Measurements from ENCODE around the gene CTNNA1.

The CTNNA1 gene

GRCh38 chr5:138824516-138824915 is 71.3 kb downstream of the CTNNA1 start:
- no peaks in the 10 kb centered on the region for H4K20me1 ChIP-seq (ENCODE audit: control insufficient read depth, insufficient read depth, low read depth, low read length)
- no peak overlapping the region for H3K4me2 ChIP-seq (ENCODE audit: low read length)
- no peak overlapping the region for H3K27ac ChIP-seq (ENCODE audit: low read depth, low read length)
- H3K79me2 ChIP-seq (ENCODE audit: control insufficient read depth, low read length), result no peaks in the 10 kb centered on the region
- H3F3A ChIP-seq (ENCODE audit: control insufficient read depth, insufficient read depth), result peaks cover 6% of the 10 kb centered on the region; the same call in 1 of the 2 replicates
- H3K27me3 ChIP-seq (ENCODE audit: control insufficient read depth, low read length), result no peaks in the 10 kb centered on the region
- no peaks in the 10 kb centered on the region for H3K9me2 ChIP-seq (replicated peaks; ENCODE audit: control insufficient read depth, low read length)
- TF ChIP-seq EZH2phosphoT487 (IDR thresholded peaks at IDR 0.05; ENCODE audit: borderline replicate concordance, low read length), result no peak
- TF ChIP-seq CTCF (IDR thresholded peaks at IDR 0.05; ENCODE audit: low read depth, low read length, poor library complexity, severe bottlenecking), result no peak
- no peaks in the 10 kb centered on the region for H3K9me3 ChIP-seq (ENCODE audit: control insufficient read depth, insufficient read depth, low read length)
- no peak overlapping the region for H3K4me3 ChIP-seq (ENCODE audit: low read length)
- H3K4me1 ChIP-seq (ENCODE audit: control insufficient read depth, low read length), result no peaks in the 10 kb centered on the region
- H3K36me3 ChIP-seq (ENCODE audit: control insufficient read depth, low read length), result 0 out of 2 replicates have a peak, but pooled peaks cover 5% of the 10 kb centered on the region

- Histone ChIP-seq H3K4me1 (ENCODE audit: control insufficient read depth, low read length) (no peaks in the 10 kb centered on the region), H3F3A (ENCODE audit: control insufficient read depth, insufficient read depth) (peaks cover 6% of the 10 kb centered on the region; the same call in 1 of the 2 replicates), H3K9me3 (ENCODE audit: control insufficient read depth, insufficient read depth, low read length) (no peaks in the 10 kb centered on the region), H3K27ac (ENCODE audit: low read depth, low read length) (no peak overlapping the region), H3K36me3 (ENCODE audit: control insufficient read depth, low read length) (0 out of 2 replicates have a peak, but pooled peaks cover 5% of the 10 kb centered on the region), H3K27me3 (ENCODE audit: control insufficient read depth, low read length) (no peaks in the 10 kb centered on the region), H3K79me2 (ENCODE audit: control insufficient read depth, low read length) (no peaks in the 10 kb centered on the region), H3K4me2 (ENCODE audit: low read length) (no peak overlapping the region), H3K4me3 (ENCODE audit: low read length) (no peak overlapping the region), H3K9me2 (replicated peaks; ENCODE audit: control insufficient read depth, low read length) (no peaks in the 10 kb centered on the region), H4K20me1 (ENCODE audit: control insufficient read depth, insufficient read depth, low read depth, low read length) (no peaks in the 10 kb centered on the region)
- TF ChIP-seq EZH2phosphoT487 (IDR thresholded peaks at IDR 0.05; ENCODE audit: borderline replicate concordance, low read length) (no peak), CTCF (IDR thresholded peaks at IDR 0.05; ENCODE audit: low read depth, low read length, poor library complexity, severe bottlenecking) (peak; percentile 45)
Observed at GRCh38 chr5:138824924-138825863, 72.0 kb downstream of the CTNNA1 start.

GRCh38 chr5:138828556-138828955 is 75.3 kb downstream of the CTNNA1 start:
- Histone ChIP-seq H3K4me1 (ENCODE audit: control insufficient read depth, low read length) (no peaks in the 10 kb centered on the region), H3K9me2 (replicated peaks; ENCODE audit: control insufficient read depth, low read length) (no peaks in the 10 kb centered on the region), H4K20me1 (ENCODE audit: control insufficient read depth, insufficient read depth, low read depth, low read length) (no peaks in the 10 kb centered on the region), H3K79me2 (ENCODE audit: control insufficient read depth, low read length) (no peaks in the 10 kb centered on the region), H3K4me3 (ENCODE audit: low read length) (no peak overlapping the region), H3K27me3 (ENCODE audit: control insufficient read depth, low read length) (no peaks in the 10 kb centered on the region), H3K9me3 (ENCODE audit: control insufficient read depth, insufficient read depth, low read length) (no peaks in the 10 kb centered on the region), H3K4me2 (ENCODE audit: low read length) (no peak overlapping the region), H3K27ac (ENCODE audit: low read depth, low read length) (no peak overlapping the region), H3K36me3 (ENCODE audit: control insufficient read depth, low read length) (0 out of 2 replicates have a peak, but pooled peaks cover 5% of the 10 kb centered on the region), H3F3A (ENCODE audit: control insufficient read depth, insufficient read depth) (peaks cover 6% of the 10 kb centered on the region; the same call in 1 of the 2 replicates)
- TF ChIP-seq CTCF (IDR thresholded peaks at IDR 0.05; ENCODE audit: low read depth, low read length, poor library complexity, severe bottlenecking) (no peak), EZH2phosphoT487 (IDR thresholded peaks at IDR 0.05; ENCODE audit: borderline replicate concordance, low read length) (no peak)
